Mesenchymal stem cell (in vitro differentiated cells and primary cell): ENCODE measurements around the gene GRAP.

Source experiments
- DNase-seq: peaks from one replicate; pipeline ENCODE4 v3.0.0-alpha.2; 2013
- H2AFZ ChIP-seq: one replicate; pipeline ENCODE4 v1.6.1; 2013; ENCODE audit warnings: low read depth, mild to moderate bottlenecking, control low read depth, inconsistent platforms, low read length, moderate library complexity
- H2AK5ac ChIP-seq: 2 replicates; pipeline ENCODE4 v1.6.1; 2013; ENCODE audit warnings: low read length, moderate library complexity, mild to moderate bottlenecking, inconsistent platforms; ENCODE audit not compliant: severe bottlenecking
- H2BK120ac ChIP-seq: one replicate; pipeline ENCODE4 v1.6.1; 2013; ENCODE audit warnings: low read depth, mild to moderate bottlenecking, inconsistent platforms, low read length, moderate library complexity
- H2BK12ac ChIP-seq, 2 experiments: one replicate each; pipeline ENCODE4 v1.6.1; 2013; ENCODE audit warnings: inconsistent platforms in 2 of 2, low read length in 2 of 2, mild to moderate bottlenecking in 2 of 2, moderate library complexity in 2 of 2, control low read depth in 1 of 2
- H2BK15ac ChIP-seq: one replicate; pipeline ENCODE4 v1.6.1; 2013; ENCODE audit warnings: mild to moderate bottlenecking, low read depth, inconsistent platforms; ENCODE audit not compliant: poor library complexity, severe bottlenecking
- H2BK5ac ChIP-seq: 2 replicates; pipeline ENCODE4 v1.6.1; 2013; ENCODE audit warnings: low read depth, mild to moderate bottlenecking, low read length, control low read depth, inconsistent platforms; ENCODE audit not compliant: poor library complexity, severe bottlenecking
- H3K14ac ChIP-seq, 2 experiments: one replicate each; pipeline ENCODE4 v1.6.1; 2013; ENCODE audit warnings: inconsistent platforms in 2 of 2, low read length in 2 of 2, control low read depth in 1 of 2, mild to moderate bottlenecking in 1 of 2, moderate library complexity in 1 of 2
- H3K18ac ChIP-seq, 2 experiments: one replicate each; pipeline ENCODE4 v1.6.1; 2013; ENCODE audit warnings: inconsistent platforms in 2 of 2, low read length in 2 of 2, control low read depth in 1 of 2, low read depth in 1 of 2, mild to moderate bottlenecking in 1 of 2
- H3K23ac ChIP-seq, 2 experiments: one replicate each; pipeline ENCODE4 v1.6.1; 2013; ENCODE audit warnings: inconsistent platforms in 2 of 2, low read length in 2 of 2, mild to moderate bottlenecking in 2 of 2, moderate library complexity in 2 of 2, control low read depth in 1 of 2
- H3K27ac ChIP-seq: 2 replicates; pipeline ENCODE4 v1.5.1; 2013; ENCODE audit warnings: mild to moderate bottlenecking, moderate library complexity, low read length, control low read depth, inconsistent platforms; ENCODE audit not compliant: poor library complexity, severe bottlenecking
- H3K27me3 ChIP-seq, 2 experiments: 2 replicates each; pipeline versions ENCODE4 v1.6.1 to v1.7.0; 2013; ENCODE audit warnings: low read length in 2 of 2, mild to moderate bottlenecking in 2 of 2, moderate library complexity in 2 of 2, control low read depth in 1 of 2, inconsistent platforms in 1 of 2; ENCODE audit not compliant: control insufficient read depth in 1 of 2, insufficient read depth in 1 of 2
- H3K36me3 ChIP-seq, 2 experiments: 2 replicates each; pipeline versions ENCODE4 v1.6.1 to v1.7.0; 2013; ENCODE audit warnings: low read length in 2 of 2, control low read depth in 1 of 2, inconsistent platforms in 1 of 2, low read depth in 1 of 2, mild to moderate bottlenecking in 1 of 2; ENCODE audit not compliant: insufficient read depth in 2 of 2, control insufficient read depth in 1 of 2
- H3K4ac ChIP-seq, 2 experiments: one replicate each; pipeline ENCODE4 v1.6.1; 2013; ENCODE audit warnings: inconsistent platforms in 2 of 2, low read length in 2 of 2, mild to moderate bottlenecking in 2 of 2, moderate library complexity in 2 of 2, control low read depth in 1 of 2, low read depth in 1 of 2
- H3K4me1 ChIP-seq: 2 replicates; pipeline ENCODE4 v1.6.1; 2013; ENCODE audit warnings: low read depth, low read length, control low read depth; ENCODE audit not compliant: control insufficient read depth, insufficient read depth
- H3K4me2 ChIP-seq: 2 replicates; pipeline ENCODE4 v1.6.1; 2013; ENCODE audit warnings: low read length, mild to moderate bottlenecking, inconsistent platforms; ENCODE audit not compliant: poor library complexity, severe bottlenecking
- H3K4me3 ChIP-seq, 2 experiments: 2 replicates each; pipeline versions ENCODE4 v1.5.1 to v1.7.0; 2013; ENCODE audit warnings: low read length in 2 of 2, mild to moderate bottlenecking in 2 of 2, control low read depth in 1 of 2, low read depth in 1 of 2; ENCODE audit not compliant: insufficient read depth in 1 of 2
- H3K79me1 ChIP-seq: replicated peaks from 2 replicates; pipeline ENCODE4 v1.6.1; 2013; ENCODE audit warnings: mild to moderate bottlenecking, control low read depth, low read length, inconsistent platforms; ENCODE audit not compliant: poor library complexity, severe bottlenecking
- H3K9ac ChIP-seq: 2 replicates; pipeline ENCODE4 v1.7.0; 2013; ENCODE audit warnings: mild to moderate bottlenecking, low read length, moderate library complexity
- H3K9me3 ChIP-seq: 2 replicates; pipeline ENCODE4 v1.7.0; 2013; ENCODE audit warnings: mild to moderate bottlenecking, low read length; ENCODE audit not compliant: control insufficient read depth
- H4K8ac ChIP-seq: one replicate; pipeline ENCODE4 v1.6.1; 2013; ENCODE audit warnings: inconsistent platforms, mild to moderate bottlenecking, low read length, moderate library complexity
- H4K91ac ChIP-seq: one replicate; pipeline ENCODE4 v1.6.1; 2013; ENCODE audit warnings: mild to moderate bottlenecking, low read length, inconsistent platforms
- WGBS: methylation state at CpG from one replicate; pipeline ENCODE4 v1.1.7; 2013; ENCODE audit warnings: mixed read lengths; 5-methylcytosine and 5-hydroxymethylcytosine counted together

The GRAP gene

DNA sequence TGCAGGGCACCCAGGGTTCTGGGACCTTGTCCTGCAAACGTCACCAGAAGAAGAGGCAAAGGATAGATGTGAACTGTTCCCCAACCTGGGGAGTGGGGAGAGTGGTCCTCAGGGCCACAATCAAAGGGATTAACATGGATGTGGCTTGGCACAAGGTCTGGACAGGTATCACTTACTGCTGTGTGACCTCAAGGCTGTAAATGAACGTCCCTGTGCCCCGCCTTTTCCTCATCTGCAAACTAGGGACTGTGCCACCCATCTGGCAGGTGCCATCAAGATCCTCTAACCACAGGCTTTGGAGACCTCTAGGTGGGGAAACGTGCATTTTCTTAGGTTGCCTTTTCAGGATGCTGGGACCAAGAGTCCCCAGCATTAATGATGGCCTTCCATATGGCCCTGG is 69.7 kb downstream of the GRAP start:
- Histone ChIP-seq H3K14ac (no peak overlapping the region), H3K9ac (no peak overlapping the region), H3K79me1 (peaks cover 12% of the 10 kb centered on the region), H3K27me3 (no peaks in the 10 kb centered on the region), H4K91ac (no peak overlapping the region), H3K36me3 (peaks cover 14 to 53% of the 10 kb centered on the region in 2 experiments), H2BK15ac (no peak overlapping the region), H2BK5ac (no peak overlapping the region), H3K18ac (no peak overlapping the region), H3K27ac (no peak overlapping the region), H3K4me2 (no peak overlapping the region), H2BK120ac (no peak overlapping the region), H2BK12ac (no peak overlapping the region), H2AFZ (no peak overlapping the region), H3K4me3 (no peak overlapping the region), H2AK5ac (no peak overlapping the region), H3K4me1 (peaks cover 34% of the 10 kb centered on the region), H3K4ac (no peak overlapping the region), H4K8ac (no peak overlapping the region), H3K9me3 (no peaks in the 10 kb centered on the region), H3K23ac (no peak overlapping the region)
- DNase-seq = no peak
- WGBS = 98% methylated on average over 4 of the region's 4 CpGs

GRCh38 chr17:18976201-18976600 is 70.6 kb downstream of the GRAP start:
- Histone ChIP-seq H3K4me2 (no peak overlapping the region), H3K79me1 (peaks cover 15% of the 10 kb centered on the region), H2BK120ac (no peak overlapping the region), H2AK5ac (no peak overlapping the region), H3K14ac (no peak overlapping the region), H2BK5ac (no peak overlapping the region), H3K27me3 (no peaks in the 10 kb centered on the region), H3K9me3 (no peaks in the 10 kb centered on the region), H4K91ac (no peak overlapping the region), H4K8ac (no peak overlapping the region), H2BK15ac (no peak overlapping the region), H3K27ac (no peak overlapping the region), H3K23ac (no peak overlapping the region), H3K4ac (no peak overlapping the region), H2AFZ (no peak overlapping the region), H3K4me1 (peaks cover 26% of the 10 kb centered on the region), H3K18ac (no peak overlapping the region), H3K36me3 (peaks cover 18 to 62% of the 10 kb centered on the region in 2 experiments), H2BK12ac (no peak overlapping the region), H3K9ac (no peak overlapping the region), H3K4me3 (no peak overlapping the region)
- DNase-seq = no peak
- 88% methylated on average over 4 of the region's 4 CpGs for WGBS

GRCh38 chr17:18975597-18975996 is 71.2 kb downstream of the GRAP start:
- Histone ChIP-seq H3K14ac (no peak overlapping the region), H3K4me1 (peaks cover 20% of the 10 kb centered on the region), H2BK120ac (no peak overlapping the region), H2BK15ac (no peak overlapping the region), H4K91ac (no peak overlapping the region), H2AFZ (no peak overlapping the region), H3K36me3 (peaks cover 24 to 66% of the 10 kb centered on the region in 2 experiments), H3K79me1 (peaks cover 16% of the 10 kb centered on the region), H2BK12ac (no peak overlapping the region), H4K8ac (no peak overlapping the region), H2BK5ac (no peak overlapping the region), H3K27me3 (no peaks in the 10 kb centered on the region), H3K9me3 (no peaks in the 10 kb centered on the region), H3K4me2 (no peak overlapping the region), H3K27ac (no peak overlapping the region), H3K4ac (no peak overlapping the region), H3K9ac (no peak overlapping the region), H2AK5ac (no peak overlapping the region), H3K4me3 (no peak overlapping the region), H3K23ac (no peak overlapping the region), H3K18ac (no peak overlapping the region)
- DNase-seq = no peak
- WGBS = 94% methylated on average over 13 of the region's 13 CpGs

DNA sequence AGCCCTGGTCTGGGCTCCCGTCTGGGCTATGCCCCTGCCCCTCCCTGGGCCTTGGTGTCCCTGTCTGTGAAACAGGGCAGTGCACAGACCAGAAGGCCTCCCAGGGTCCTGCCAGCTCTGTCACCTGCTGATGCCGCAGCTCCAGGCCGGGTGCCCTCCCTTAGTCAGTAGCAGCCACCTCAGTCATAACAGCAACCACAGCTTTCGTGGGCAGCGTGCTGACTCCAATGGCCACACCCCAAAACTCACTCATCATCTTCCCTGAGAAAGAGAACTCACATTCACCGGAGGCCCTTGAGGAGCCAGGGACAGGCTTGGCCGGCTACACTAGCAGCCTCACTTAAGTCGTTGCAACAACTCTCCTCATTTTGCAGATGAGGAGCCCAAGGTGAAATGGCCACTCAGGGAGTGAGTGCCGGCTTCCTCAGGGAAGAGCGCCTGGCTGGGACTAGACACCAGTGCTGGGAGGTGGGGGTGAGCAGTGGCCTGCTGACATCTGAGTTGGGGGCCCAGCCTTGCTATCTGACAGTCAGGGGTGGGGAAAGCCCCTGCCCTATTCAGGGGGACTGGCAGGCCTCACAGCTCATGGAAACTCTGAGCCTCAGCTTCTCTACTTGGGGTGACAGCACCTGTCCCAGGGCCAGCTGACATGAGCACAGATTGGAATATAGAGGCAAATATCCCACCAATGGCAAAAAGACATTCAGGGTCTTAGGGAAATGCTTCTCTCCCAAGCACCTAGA is 72.2 kb downstream of the GRAP start:
- Histone ChIP-seq H2BK12ac (no peak overlapping the region), H3K79me1 (peaks cover 16% of the 10 kb centered on the region), H2AK5ac (no peak overlapping the region), H3K27me3 (no peaks in the 10 kb centered on the region), H2BK120ac (no peak overlapping the region), H4K8ac (no peak overlapping the region), H3K23ac (no peak overlapping the region), H3K9me3 (no peaks in the 10 kb centered on the region), H2BK5ac (no peak overlapping the region), H3K4ac (no peak overlapping the region), H3K36me3 (peaks cover 24 to 74% of the 10 kb centered on the region in 2 experiments), H4K91ac (no peak overlapping the region), H3K4me3 (no peak overlapping the region), H3K4me1 (peaks cover 11% of the 10 kb centered on the region), H3K4me2 (no peak overlapping the region), H3K27ac (no peak overlapping the region), H3K14ac (no peak overlapping the region), H2AFZ (no peak overlapping the region), H3K18ac (no peak overlapping the region), H3K9ac (no peak overlapping the region), H2BK15ac (no peak overlapping the region)
- no peak for DNase-seq
- 94% methylated on average over 10 of the region's 10 CpGs for WGBS
